ENCODE results near the gene NDUFAB1.

The NDUFAB1 gene

DNA sequence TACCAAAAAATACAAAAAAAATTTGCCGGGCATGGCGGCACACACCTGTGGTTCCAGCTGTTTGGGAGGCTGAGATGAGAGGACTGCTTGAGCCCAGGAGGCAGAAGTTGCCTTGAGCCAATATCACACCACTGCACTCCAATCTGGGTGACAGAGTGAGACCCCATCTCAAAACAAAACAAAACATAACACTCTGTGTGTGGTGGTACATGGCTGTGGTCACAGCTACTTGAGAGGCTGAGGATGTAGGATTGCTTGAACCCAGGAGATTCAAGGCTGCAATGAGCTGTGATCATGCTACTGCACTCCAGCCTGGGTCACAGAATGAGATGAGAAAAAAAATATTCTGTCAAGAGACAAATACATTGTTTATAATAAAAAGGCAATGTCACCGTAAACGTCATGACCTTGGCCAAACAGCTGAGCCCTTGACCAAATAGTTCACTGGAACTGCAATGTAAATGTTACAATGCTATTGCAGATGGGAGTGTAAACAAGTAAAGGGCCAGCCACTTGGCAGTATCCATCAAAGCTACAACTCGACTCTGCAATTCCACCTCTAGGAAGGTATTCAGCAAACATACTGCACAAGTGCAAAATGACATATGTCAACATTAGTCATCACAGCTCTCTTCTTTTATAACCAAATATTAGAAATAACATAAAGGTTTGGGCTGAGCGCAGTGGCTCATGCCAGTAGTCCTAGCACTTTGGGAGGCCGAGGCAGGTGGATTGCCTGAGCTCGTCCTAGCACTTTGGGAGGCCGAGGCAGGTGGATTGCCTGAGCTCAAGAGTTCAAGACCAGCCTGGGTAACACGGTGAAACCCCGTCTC lies 55.9 kb downstream of the NDUFAB1 start:
- H3K36me3 Mint-ChIP-seq, result peaks cover 2% of the 10 kb centered on the region
- no peak overlapping the region for H3K27ac Mint-ChIP-seq
- H3K9me3 Mint-ChIP-seq, result no peaks in the 10 kb centered on the region
- no peak overlapping the region for H3K4me3 Mint-ChIP-seq
- no peaks in the 10 kb centered on the region for H3K27me3 Mint-ChIP-seq
- H3K4me1 Mint-ChIP-seq, result no peaks in the 10 kb centered on the region

DNA sequence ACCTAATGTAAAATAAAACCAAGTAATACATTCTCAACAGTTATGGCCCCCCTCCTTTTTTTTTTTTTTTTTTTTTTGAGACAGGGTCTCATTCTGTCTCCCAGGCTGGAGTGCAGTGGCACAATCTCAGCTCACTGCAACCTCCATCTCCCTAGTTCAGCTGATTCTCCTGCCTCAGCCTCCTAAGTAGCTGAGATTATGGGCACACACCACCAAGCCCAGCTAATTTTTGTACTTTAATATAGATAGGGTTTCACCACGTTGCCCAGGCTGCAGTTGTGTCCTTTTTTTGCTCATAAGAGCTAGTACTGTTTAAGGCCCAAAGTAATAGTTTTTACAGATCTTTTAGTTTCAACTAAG lies 57.2 kb downstream of the NDUFAB1 start:
- Mint-ChIP-seq H3K9me3 (no peaks in the 10 kb centered on the region), H3K27ac (peak overlapping the region; percentile 23), H3K27me3 (no peaks in the 10 kb centered on the region), H3K4me3 (no peak overlapping the region), H3K4me1 (no peaks in the 10 kb centered on the region), H3K36me3 (peaks cover 6% of the 10 kb centered on the region)

DNA sequence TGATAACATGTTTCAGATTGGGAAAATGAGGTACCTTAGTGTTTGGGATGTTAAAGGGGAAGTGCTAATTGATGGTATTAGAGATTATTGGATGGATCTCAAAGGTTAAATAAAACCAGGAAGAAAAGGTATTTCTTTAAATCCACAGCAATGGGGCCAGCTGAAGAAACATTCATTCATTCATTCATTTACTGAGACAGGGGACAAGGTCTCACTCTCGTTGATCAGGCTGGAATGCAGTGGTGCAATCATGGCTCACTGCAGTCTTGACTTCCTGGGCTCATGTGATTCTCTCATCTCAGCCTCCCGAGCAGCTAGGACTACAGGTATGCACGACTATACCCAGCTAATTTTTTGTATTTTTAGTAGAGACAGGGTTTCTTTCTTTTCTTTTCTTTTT lies 58.7 kb downstream of the NDUFAB1 start:
- H3K27me3 Mint-ChIP-seq, result no peaks in the 10 kb centered on the region
- H3K9me3 Mint-ChIP-seq, result no peaks in the 10 kb centered on the region
- H3K4me1 Mint-ChIP-seq, result no peaks in the 10 kb centered on the region
- H3K4me3 Mint-ChIP-seq, result no peak overlapping the region
- no peak overlapping the region for H3K27ac Mint-ChIP-seq
- peaks cover 7% of the 10 kb centered on the region for H3K36me3 Mint-ChIP-seq

DNA sequence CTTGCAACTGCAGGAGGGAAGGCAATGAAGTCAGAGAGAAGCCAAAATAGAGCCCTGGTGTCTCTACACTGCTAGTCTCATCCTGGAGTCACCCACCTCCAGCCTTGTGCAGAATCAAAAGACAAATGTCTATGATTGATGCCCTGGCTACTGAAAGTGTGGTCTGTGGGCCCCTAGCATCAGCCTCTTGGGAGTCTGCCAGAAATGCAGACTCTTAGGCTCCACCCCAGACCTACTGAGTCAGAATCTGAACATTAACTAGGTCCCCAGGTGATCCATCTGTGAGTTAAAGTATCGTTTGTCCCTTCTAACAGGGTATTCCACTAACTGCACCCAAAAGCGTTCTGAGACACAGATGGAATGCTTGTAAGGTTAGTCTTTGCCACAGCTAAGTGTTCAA lies 60.2 kb downstream of the NDUFAB1 start:
- H3K27ac Mint-ChIP-seq, result no peak overlapping the region
- no peaks in the 10 kb centered on the region for H3K9me3 Mint-ChIP-seq
- no peaks in the 10 kb centered on the region for H3K4me1 Mint-ChIP-seq
- no peak overlapping the region for H3K4me3 Mint-ChIP-seq
- no peaks in the 10 kb centered on the region for H3K27me3 Mint-ChIP-seq
- peaks cover 5% of the 10 kb centered on the region for H3K36me3 Mint-ChIP-seq

DNA sequence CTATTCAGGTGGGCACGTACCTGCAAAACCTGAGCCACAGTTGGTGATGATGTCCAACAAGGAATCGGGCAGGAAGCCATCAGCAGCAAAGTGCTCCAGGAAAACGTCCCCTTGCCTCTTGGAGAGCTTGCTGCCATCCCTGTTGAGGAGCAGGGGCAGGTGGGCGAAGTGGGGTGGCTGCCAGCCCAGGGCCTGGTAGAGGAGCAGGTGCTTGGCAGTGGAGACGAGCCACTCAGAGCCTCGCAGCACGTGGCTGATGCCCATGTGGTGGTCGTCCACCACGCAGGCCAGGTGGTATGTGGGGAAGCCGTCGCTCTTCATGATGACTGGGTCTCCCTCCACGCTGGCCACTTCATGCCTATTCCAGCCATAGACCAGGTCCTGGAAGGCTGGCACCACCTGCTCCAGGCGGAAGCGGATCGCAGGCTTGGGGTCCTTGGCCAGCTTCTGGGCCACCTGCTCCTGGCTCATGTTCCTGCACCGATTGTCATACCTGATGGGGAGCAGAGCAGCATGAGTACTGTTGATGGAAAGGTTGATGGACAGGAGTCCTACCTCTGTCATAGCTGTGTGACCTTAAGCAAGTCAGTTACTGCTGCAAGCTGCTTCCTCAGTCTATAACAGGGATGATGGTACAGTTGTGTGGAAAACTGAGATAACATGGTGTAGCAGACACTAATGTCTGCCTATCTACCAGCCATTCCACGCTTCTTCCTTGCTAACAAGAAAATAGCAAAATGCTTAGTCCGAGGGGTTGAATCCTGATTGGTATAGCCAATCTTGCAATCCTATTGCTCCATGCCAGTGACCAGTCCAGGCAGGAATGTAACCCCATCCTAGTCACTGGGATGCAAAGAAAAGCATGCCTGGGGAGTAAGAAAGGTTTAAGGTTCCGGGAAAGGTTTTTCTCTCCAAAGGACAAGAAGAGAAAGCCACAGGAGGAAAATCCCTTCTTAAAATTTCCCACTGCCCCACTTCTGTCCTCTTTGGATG lies 61.0 kb downstream of the NDUFAB1 start:
- no peak overlapping the region for H3K27ac Mint-ChIP-seq
- H3K9me3 Mint-ChIP-seq, result no peaks in the 10 kb centered on the region
- H3K4me3 Mint-ChIP-seq, result no peak overlapping the region
- no peaks in the 10 kb centered on the region for H3K27me3 Mint-ChIP-seq
- H3K4me1 Mint-ChIP-seq, result no peaks in the 10 kb centered on the region
- peaks cover 5% of the 10 kb centered on the region for H3K36me3 Mint-ChIP-seq

DNA sequence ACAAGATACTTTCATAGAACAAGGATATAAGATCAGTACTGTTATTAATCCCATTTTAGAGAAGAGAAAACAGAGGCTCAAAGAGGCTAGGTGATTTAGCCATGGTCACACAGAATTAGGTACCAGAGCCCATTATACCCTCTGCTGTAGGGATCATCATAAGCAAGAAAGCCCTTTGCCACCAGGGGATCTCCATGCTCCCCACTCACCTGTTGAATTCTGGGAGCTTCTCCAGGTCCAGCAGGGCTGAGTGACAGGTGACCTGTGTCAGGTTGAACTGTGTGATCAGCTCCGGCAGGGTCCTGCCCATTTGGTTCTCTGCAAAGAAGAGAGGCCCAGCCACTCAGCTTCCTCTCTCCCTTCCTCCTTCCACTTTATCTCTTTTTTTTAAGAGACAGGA lies 63.7 kb downstream of the NDUFAB1 start:
- Mint-ChIP-seq H3K4me1 (no peaks in the 10 kb centered on the region), H3K4me3 (no peak overlapping the region), H3K9me3 (no peaks in the 10 kb centered on the region), H3K27me3 (no peaks in the 10 kb centered on the region), H3K36me3 (peaks cover 6% of the 10 kb centered on the region), H3K27ac (no peak overlapping the region)

Measured in activated naive CD4-positive, alpha-beta T cell treated with anti-CD3 and anti-CD28 coated beads, Interleukin-2, amount 50 U/mL, for 24 hours (primary cell).